AG10803 (cell line): ENCODE data around the gene PHGDH.
A peak's percentile ranks its signal among the peaks of the same experiment; 100 is the strongest.
"Not testable (repeated sequence)": the region's sequence is repeated elsewhere in the genome, so short reads cannot be mapped to it uniquely, and the experiment has no call there.

Source experiments
- DNase-seq: peaks from one replicate; pipeline ENCODE4 v3.0.0; 2010; ENCODE audit warnings: low read depth
- H3K4me3 ChIP-seq: 2 replicates; pipeline ENCODE4 v1.5.1; 2011; ENCODE audit warnings: mild to moderate bottlenecking, low read length, control low read depth
- TF ChIP-seq, protein P1 (sequence below): conservative IDR thresholded peaks from 2 replicates; pipeline ENCODE4 v1.5.1; 2011; ENCODE audit warnings: mild to moderate bottlenecking, low read length, control low read depth, inconsistent platforms

The PHGDH gene

DNA sequence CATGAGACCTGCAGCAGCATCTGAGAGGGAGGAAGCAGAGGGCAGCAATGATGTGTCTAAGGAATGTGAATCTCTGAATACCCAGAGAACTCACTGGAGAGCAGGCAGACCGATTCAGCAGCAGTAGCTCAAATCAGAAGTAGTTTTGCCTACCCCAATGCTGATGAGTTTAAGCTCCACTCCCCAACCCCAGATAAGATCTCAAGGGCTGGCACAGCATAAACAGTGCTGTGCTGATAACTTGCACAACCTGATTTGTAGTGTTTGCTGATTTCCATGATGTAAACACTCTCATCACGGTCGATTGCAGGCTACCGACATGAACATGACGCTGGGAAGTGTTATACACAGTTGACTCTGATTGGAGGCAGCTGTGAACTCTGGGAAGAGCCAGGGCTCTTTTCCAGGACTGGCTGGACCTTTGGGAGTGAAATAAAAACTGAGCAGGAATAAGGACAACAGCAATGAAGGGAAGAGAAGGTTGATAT, 68.2 kb downstream of the PHGDH start:
- TF ChIP-seq, protein P1, sequence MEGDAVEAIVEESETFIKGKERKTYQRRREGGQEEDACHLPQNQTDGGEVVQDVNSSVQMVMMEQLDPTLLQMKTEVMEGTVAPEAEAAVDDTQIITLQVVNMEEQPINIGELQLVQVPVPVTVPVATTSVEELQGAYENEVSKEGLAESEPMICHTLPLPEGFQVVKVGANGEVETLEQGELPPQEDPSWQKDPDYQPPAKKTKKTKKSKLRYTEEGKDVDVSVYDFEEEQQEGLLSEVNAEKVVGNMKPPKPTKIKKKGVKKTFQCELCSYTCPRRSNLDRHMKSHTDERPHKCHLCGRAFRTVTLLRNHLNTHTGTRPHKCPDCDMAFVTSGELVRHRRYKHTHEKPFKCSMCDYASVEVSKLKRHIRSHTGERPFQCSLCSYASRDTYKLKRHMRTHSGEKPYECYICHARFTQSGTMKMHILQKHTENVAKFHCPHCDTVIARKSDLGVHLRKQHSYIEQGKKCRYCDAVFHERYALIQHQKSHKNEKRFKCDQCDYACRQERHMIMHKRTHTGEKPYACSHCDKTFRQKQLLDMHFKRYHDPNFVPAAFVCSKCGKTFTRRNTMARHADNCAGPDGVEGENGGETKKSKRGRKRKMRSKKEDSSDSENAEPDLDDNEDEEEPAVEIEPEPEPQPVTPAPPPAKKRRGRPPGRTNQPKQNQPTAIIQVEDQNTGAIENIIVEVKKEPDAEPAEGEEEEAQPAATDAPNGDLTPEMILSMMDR = no peak
- H3K4me3 ChIP-seq = peak overlapping the region; percentile 49
- DNase-seq = peak; percentile 41

DNA sequence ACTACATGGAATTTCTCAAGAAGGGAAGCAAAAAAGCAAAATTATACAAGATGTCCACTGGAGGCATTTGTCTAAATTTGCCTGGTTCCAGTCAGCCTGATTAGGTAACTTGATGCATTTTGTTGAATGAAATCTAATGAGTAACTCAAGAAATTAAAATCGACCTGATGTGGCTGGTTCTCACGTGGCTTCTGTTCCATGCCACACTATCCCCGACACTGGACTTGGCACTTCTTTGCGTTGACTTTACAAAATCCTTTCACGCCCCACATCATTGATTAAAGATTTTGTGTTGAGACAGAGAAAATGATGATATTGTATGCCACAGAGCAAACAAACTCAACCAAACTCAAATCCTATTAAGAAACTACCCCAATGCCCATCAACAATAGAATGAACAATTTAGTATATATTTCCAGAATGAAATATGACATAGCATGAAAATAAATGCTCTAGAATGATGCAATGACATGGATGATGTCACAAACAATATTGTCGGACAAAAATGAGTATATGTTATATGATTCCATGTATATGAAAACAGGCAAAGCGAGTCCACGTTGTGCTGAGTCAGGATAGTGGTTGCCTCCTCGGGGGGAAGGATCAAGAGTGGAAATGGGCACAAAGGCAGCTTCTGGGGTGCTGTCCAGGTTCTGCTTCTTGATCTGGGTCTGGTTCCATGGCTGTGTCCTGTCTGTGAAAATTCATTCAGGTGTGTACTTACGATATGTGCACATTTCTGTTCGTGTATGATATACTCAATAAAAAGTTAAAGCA, 69.9 kb downstream of the PHGDH start:
- DNase-seq = no peak
- no peak overlapping the region for H3K4me3 ChIP-seq
- TF ChIP-seq, protein P1 = no peak

DNA sequence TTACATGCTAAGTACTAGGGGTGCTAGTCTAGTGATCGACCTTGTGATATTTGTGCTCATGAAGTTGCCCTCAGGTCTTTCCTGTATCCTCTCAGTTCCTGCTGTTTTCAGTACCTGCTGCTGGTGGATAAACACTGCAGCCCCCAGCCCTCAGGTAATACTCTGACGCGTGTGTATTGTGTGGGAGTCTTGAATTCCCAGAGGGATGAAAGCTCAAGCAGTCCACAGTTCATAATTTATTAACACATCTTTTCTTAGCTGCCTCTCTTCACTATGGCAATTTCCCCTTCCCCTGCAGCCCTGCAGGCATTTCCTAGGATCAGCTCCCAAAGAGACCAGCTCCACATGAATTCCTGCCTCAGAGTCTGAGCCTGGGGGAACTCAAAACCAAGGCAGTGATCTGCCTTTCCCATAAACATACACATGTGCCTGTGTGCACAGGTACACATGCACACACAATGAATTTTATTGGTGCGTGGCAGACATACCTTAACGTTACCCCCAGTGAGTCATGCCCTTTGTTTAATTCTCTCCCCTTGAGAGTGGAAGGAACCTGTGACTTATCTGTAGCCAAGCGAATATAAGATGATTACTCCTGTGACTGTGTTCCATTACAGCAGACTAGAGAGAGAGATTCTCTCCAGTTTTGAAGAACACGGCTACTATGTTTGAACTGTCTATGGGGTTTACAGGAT, 71.0 kb downstream of the PHGDH start:
- H3K4me3 ChIP-seq = no peak overlapping the region
- TF ChIP-seq, protein P1 = no peak
- no peak for DNase-seq

DNA sequence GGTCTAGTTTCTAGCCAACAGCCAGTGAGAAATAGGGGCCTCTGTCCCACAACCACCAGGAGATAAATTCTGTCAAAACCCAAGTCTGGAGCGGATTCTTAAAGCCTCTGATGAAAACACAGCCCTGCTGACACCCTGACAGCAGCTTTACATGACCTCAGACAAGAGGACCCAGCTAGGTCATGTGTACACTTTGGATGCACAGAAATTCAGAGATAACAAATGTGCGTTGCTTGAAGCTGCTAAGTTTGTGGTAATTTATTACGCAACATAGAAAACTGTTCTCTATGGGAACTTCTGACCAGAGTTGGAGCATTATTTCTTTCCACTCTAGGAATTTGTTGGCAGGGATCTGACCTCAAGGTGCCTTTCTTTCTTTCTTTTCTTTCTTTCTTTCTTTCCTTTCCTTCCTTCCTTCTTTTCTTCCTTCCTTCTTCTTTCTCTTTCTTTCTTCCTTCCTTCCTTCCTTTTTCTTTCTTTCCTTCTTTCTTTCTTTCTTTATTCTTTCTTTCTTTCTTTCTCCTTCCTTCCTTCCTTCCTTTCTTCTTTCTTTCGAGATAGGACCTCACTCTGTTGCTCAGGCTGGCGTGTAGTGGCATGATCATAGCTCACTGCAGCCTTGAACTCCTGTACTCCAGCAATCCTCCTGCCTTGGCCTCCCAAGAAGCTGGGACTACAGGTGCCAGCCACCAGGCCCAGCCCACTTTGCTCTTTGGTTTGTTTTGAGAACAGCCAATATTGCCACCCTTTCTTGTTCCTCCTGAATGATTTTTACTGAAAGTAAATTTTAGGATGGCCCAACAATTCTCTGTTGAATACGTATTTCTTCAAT, 71.8 kb downstream of the PHGDH start:
- peak; percentile 12 for DNase-seq
- no peak overlapping the region for H3K4me3 ChIP-seq
- TF ChIP-seq, protein P1 = no peak

DNA sequence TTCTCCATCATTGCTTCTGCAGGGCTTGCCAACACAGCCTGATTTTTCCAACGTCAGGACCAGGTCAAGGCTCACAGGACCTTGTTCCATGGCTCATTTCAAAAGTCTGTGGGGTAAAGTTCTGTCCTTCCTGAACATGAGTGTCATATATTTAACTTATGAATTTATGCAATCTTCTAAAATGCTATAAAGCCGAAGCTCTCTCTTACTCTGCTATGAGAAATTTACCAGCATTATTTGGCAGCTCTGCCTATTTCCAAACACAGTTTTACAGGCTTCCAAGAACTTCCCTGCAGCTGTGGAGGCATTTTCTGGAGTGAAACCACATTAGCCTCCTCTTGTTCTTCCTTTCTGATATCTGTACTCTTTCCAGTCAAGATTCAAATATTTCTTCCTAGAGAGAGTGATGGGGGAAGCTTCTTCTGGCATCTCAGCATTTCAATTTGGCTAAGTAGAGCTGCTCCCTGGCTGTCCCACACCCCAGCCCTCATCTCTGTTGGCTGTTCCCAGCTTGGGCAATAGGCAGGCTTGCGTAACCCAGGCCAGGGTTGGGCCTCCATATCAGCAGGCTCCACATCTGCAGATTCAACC, 72.6 kb downstream of the PHGDH start:
- DNase-seq = peak; percentile 65
- H3K4me3 ChIP-seq = no peak overlapping the region
- TF ChIP-seq, protein P1 = no peak

DNA sequence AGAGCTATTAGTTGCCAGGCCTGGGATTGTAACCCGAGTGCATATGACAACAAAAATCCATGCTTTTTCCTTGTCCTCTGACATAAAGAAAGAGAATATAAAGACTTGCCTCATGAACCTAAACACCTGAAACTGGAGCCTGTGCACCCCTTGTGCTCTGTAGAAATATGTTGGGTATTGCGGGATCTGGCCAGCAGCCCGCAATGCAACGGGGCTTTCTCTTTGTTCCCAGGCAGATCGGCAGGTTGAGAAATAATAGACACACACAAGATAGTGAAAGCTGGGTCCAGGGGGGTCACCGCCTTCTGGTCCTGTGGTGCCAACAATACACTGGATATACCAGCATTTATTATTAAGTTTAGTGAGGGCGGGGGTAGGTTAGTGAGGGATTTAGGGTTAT, 74.3 kb downstream of the PHGDH start:
- not testable (repeated sequence) for H3K4me3 ChIP-seq, DNase-seq

DNA sequence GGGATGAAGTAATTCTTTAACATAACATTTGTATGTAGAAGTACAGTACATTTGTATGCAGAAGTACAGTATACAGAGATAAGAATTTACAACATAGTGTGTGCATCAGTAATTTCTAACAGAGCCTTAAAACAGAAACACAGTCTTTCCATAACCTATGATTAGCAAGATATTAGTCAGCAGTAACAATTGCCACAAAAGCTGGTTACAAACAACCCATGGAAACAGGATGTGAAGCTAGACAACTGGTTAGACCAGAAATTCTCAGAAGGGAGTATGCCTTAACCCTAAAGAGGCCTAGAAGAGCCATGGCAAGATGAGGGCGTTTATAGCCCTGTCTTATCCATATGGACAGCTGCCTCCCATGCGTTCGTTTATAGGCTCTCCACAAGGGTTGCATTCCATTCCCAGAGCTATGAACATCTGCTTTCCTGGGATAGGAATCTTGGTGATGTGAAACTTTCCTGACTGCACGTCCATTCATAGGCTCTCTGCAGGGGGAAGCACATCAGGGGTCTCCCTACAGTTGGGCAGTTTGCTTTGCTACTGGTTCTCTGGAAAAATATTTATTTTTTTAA, 74.8 kb downstream of the PHGDH start:
- not testable (repeated sequence) for DNase-seq, H3K4me3 ChIP-seq
